Kidney capillary endothelial cell (primary cell): ENCODE results near the gene LYPD1.

Experiments
- DNase-seq: peaks from one replicate; pipeline ENCODE4 v3.0.0-alpha.2; 2018; ENCODE audit warnings: low spot score

The LYPD1 gene

GRCh38 chr2:132632000-132632649 is 37.9 kb downstream of the LYPD1 start:
- no peak for DNase-seq

DNA sequence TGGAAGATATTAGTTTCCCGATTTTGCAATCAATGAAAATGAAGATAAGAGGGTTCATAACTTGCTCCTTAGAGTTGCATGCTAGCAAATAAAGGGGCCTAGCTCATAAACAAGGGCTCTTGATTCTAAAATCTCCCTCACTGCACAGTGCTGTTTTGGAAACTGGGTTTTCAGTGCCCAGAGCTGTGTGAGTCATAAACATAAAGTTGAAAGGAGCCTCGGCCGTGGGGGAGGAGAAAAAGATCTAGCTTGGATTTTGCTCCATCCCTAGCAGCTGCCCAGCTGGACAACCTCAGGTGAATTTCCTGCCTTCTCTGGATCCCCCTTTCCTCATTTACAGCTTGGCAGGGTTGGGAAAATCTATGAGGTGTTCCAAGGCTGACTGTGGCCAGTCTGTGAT is 42.5 kb downstream of the LYPD1 start:
- no peak for DNase-seq

- DNase-seq = no peak
Measured at GRCh38 chr2:132623096-132623839, 46.7 kb downstream of the LYPD1 start.

GRCh38 chr2:132621131-132621875 is 48.7 kb downstream of the LYPD1 start:
- DNase-seq = no peak

DNA sequence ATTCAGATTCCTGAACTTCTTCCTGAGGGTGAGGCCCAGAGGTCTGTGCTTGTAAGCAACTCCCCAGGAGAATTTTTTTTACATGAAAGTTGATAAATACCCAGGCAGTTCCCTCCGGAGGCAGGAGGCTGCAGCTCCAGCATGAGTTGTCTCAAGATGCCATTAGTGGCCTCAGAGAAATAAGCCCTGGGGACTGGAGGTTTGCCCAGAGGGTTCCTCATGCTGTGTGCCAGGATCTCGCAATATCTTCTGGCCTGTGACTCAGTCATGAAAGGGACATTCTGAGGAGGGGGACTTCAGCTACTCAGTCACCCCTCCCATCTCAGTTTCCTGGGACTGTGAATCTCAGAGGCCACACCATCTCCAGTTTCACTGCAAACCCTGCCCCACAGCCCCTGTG is 49.9 kb downstream of the LYPD1 start:
- DNase-seq = no peak

GRCh38 chr2:132618734-132619133 is 51.3 kb downstream of the LYPD1 start:
- no peak for DNase-seq

GRCh38 chr2:132617989-132618388 is 52.0 kb downstream of the LYPD1 start:
- DNase-seq = no peak

- DNase-seq = no peak
Measured at GRCh38 chr2:132615329-132616085, 54.5 kb downstream of the LYPD1 start.

- no peak for DNase-seq
Measured at GRCh38 chr2:132611719-132612118, 58.3 kb downstream of the LYPD1 start.

DNA sequence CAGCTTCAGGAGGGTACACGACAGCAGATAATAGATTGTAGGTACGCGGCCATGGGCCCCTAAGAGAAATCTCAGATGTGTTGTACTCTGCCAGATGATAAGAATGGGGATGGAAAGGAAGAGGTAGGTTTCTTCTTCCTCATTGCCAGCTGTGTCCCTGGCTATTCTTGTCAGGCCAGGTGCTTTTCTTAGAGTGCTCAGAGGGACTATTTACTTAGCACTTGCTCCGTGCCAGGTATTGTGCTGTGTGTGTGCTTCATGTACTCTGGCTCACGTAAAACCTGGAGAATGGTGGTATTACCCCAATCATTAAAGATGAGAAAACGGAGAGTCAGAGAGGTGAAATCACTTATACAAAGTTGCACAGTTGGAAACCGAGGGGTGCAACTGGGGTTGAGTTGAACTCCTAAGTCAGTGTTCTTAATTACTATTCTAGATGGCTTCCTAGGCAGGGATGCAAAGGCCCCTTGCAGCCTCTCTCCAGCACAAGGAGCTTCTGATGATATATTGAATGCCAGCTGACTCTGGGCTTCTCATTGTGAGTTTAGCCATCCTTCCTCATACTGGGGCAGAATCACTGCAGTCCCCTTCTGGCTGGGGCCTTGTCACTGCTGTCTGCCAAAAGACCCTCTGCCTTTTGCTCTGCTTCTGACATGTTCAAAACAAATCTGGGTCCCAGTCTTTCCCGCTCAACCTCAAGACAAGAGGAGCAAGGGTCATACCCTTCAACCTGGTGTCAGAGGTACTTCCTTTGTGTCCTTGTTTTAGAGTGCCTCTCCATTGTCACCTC is 60.7 kb downstream of the LYPD1 start:
- no peak for DNase-seq

DNA sequence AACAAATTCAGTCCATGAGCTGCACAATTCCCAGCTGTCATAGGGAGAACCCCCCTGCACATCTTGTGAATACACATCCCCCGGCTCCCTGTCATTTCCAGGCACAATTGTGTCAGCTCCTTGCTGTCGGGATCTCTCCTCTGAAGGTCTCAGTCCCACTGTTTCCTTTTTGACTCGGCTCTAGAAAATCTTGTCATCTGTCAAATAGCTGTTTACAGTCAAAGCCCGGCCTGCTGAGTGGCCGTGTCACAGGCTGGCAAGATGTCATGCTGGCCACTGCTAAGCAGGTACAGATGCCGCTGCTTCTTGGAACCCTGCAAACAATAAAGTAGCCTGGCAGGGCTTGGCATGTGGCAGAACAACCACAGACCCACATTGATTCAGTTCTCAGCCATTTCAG is 61.7 kb downstream of the LYPD1 start:
- no peak for DNase-seq

GRCh38 chr2:132607426-132608090 is 62.4 kb downstream of the LYPD1 start:
- no peak for DNase-seq

GRCh38 chr2:132606649-132607048 is 63.4 kb downstream of the LYPD1 start:
- no peak for DNase-seq

DNA sequence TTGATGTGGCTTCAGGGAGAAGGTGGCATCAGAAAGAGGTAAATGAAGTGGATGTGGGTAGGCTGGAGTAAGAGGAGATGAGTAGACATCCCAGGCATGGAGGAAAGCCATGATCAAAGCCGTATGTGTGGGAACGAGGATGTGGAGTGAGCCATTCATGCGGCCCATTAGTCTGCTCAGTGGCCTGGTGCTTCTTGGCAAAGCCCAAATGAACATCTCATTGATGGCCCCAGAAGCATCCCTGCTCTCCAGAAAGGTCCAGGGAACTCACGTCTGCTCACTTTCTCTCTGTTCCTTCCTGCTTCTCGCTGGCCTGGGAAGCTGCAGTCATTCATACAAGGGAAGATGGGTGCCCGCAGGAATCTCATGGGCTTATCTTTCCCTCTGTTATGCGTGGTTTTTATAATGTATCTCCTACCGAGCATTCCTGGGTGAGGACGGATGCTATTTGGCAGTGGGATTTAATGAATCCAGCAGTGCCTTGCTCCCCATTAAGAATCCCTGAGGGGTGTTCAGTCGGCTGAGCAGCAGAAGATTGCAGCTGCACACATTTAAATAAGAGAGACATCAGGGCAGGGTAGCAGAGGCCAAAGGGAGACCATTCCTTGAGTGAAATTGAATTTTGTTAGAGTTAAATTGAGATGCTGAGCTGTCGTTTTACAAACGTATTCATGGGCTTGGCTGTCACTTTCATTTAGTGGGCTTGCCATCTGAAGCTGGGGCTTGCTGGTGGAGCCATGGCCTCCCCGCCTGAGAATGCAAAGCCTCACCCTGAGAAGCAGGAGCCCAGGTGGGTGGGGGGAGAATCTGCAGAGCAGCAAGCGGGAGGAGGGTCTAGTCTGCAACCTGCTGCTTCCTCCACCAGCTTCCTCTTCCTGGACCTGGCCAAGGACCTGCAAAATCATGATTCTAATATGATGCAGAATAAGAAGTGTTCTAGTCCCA is 64.5 kb downstream of the LYPD1 start:
- DNase-seq = no peak

DNA sequence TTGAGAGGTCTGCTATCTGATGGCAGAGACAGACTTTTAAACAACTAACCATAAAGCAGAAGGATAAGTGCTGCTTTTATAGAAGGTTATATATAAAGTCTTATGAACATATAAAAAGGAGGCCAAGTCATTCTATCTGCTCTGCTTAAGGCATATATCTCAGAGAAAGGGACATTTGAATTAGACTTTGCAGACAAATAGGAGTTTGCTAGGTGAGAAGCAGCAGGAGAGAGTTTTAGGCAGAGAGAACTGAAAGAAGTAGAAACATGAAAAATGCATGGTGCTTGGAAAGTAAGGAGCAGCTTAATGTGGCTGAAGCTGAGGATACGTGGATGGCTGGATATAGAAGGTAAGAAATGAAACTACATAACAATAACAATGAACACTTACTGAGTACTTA is 65.4 kb downstream of the LYPD1 start:
- DNase-seq = no peak

- no peak for DNase-seq
Measured at GRCh38 chr2:132599556-132599955, 70.4 kb downstream of the LYPD1 start.

DNA sequence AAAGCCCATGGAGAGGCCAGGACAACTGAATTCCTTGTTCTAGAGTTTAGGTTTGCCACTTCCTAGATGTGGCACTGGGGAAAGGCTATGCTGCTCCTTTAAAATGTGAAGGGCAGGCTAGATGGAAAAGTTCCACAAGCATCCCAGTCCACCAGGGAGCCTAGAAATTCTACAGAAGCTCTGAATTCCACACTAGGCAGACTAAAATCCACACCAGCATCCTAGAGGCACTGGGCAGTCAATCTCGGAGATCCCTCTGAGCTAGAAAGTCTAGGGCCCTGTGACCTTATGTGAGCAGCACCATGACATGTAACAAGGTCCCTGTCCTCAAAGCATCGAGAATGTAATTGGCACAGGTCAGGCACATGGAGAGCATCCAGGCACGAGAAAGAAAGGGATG is 71.5 kb downstream of the LYPD1 start:
- no peak for DNase-seq

- DNase-seq = no peak
Measured at GRCh38 chr2:132597831-132598230, 72.2 kb downstream of the LYPD1 start.

- DNase-seq = no peak
Measured at GRCh38 chr2:132597166-132597565, 72.8 kb downstream of the LYPD1 start.

- no peak for DNase-seq
Measured at GRCh38 chr2:132595693-132596092, 74.3 kb downstream of the LYPD1 start.
